ENCODE data around the gene CDK19.
"Not testable (repeated sequence)": the region's sequence is repeated elsewhere in the genome, so short reads cannot be mapped to it uniquely, and the experiment has no call there.

Gene CDK19

DNA sequence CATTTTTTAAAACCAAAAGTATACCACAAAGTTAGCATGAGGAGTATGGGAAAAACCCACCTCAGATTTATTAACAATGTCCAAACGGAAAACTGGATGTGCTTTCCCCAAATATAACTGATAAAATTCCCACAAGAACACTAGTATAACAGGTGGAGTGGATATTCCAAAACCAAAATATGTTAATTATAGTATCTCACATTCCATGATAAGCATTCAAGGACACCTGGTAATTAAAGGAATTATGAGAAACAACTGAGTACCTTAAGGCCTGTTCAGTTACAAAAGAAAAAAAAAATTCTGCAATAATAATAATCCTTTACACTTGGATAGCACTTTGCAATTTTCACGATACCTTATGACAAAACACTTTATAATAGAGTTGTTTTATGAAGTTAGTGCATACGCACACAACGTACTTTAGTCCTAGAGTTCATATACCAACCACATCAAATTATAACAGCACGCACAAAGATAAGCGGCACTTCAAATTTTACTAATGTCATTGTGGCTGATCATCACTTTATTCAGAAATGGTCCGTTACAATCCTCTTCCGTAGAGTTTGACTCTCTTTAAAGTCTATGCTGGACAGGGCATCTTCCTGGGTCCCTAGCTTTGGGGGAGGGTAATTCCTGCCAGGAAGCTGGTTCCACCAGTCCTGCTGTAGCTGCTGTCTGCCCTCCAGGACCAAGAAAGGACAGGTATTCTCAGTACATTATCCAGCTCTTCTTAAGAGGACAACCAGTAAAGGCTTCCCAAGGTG is 1.7 kb downstream of the CDK19 start:
- no peak for DNase-seq (ENCODE audit: low read depth)

DNA sequence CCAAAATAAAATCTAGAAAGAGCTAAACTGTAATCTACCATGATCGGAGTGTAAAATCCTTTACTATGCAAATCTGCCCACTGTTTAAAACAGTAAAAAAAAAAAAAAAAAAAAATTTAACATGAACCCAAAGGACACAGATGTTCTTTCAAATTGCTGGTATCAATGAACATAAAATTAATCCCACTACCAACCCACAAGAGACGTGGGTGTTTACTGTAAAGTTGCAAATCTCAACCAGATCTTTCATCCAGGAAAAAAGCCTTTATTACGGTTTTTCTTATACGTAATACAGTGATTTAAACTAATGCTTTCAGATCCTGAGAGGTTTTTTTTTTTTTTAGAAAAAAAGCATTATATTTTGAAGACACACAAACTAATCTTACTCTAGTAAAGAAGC is 2.5 kb downstream of the CDK19 start:
- no peak for DNase-seq (ENCODE audit: low read depth)

DNA sequence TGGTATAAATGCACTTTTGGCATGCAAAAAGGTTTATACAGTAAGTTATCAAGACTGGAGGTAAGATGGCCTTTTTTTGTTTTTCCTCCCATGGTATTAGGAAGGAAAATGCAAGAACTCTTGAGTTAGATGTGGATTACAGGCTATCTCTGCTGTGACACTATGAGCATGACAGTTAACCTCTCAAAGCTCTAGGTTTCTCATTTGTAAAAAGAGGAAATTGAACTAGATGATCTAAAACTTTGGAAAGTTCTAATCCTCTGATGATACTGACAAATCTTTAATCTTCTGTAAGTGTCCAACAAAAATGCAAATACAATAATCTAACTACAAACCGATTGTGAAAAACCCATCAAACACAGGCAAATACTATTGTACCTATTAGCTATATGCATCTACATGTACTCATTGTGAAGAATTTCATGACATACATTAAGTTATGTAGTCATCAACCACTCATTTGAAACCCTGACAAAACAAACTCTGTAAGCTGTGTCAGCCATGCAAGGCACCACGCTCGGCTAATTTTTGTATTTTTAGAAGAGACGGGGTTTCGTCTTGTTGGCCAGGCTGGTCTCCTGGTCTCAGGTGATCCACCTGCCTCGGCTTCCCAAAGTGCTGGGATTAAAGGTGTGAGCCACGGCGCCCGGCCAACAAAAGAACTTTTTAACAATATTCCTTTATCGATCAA is 4.2 kb downstream of the CDK19 start:
- DNase-seq (ENCODE audit: low read depth) = no peak

DNA sequence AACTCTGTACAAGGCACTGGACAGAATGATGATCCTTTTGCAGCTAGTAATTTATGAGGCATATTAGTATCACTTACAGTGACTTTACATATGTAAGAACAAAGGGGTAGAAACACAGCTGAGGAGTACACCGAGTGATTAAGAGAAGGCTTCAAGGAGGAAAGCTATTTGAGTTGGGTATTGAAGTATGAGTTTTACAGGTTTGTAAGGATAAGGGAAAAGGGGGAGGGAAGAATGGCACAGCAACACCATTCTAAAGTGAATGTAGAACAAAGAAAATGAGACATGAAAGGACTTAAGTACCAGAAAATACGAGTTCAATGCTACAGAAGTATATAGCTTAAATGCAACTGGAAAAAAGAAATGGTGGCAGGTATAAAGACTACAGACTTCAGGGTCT is 5.5 kb downstream of the CDK19 start:
- no peak for DNase-seq (ENCODE audit: low read depth)

DNA sequence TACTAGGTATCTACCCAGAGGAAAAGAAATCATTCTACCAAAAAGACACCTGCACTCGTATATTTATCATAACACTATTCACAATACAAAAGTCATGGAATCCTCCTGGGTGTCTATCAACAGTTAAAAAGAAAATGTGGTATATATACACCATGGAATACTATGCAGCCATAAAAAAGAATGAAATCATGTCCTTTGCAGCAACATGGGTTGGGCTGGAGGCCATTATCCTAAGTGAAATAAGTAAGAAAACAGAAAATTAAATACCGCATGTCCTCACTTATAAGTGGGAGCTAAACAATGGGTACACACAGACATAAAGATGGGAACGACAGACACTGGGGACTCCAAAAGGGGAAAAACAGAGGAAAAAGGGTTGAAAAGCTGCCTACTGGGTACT is 13.1 kb downstream of the CDK19 start:
- not testable (repeated sequence) for DNase-seq (ENCODE audit: low read depth)

DNA sequence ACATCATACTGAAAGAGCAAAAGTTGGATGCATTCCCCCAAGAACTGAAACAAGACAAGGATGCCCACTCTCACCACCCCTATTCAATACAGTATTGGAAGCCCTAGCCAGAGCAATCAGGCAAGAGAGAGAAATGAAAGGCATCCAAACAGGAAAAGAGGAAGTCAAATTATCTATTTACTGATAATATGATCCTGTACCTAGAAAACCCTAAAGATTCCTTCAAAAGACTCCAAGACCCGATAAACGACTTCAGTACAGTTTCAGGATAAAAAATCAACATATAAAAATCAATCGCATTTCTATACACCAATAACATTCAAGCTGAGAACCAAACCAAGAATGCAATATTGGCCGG is 14.5 kb downstream of the CDK19 start:
- DNase-seq (ENCODE audit: low read depth) = no peak

DNA sequence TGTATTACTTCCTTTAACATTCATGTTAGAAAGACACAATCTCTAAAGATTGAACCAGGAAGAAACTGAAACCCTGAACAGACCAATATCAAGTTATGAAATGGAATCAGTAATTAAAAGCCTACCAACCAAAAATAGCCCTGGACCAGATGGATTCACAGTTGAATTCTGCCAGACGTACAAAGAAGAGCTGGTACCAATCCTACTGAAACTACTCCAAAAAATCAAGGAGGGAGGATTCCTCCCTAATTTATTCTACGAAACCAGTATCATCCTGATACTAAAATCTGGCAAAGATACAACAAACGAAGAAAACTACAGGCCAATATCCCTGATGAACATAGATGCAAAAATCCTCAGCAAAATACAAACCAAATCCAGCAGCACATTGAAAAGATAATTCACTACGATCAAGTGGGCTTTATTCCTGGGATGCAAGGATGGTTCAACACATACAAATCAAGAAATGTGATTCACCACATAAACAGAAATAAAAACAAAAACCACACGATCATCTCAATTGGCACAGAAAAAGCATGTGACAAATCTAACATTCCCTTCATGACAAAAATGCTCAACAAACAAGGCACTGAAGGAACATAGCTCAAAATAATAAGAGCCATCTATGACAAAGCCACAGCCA is 15.0 kb downstream of the CDK19 start:
- no peak for DNase-seq (ENCODE audit: low read depth)

DNA sequence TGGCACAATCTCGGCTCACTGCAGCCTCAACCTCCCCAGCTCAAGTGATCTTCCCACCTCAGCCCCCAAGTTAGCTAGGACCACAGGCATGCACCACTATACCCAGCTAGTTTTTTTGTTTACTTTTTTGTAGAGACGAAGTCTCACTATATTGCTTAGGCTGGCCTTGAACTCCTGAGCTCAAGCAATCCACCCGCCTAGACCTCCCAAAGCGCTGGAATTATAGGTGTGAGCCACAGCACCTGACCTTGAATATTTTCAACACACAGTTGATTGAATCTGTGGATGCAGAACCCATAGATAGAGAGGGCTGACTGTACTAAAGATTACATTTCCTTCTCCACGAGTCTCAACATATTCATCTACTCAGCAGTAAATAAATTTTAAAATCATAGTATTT is 15.6 kb downstream of the CDK19 start:
- DNase-seq (ENCODE audit: low read depth) = no peak

DNA sequence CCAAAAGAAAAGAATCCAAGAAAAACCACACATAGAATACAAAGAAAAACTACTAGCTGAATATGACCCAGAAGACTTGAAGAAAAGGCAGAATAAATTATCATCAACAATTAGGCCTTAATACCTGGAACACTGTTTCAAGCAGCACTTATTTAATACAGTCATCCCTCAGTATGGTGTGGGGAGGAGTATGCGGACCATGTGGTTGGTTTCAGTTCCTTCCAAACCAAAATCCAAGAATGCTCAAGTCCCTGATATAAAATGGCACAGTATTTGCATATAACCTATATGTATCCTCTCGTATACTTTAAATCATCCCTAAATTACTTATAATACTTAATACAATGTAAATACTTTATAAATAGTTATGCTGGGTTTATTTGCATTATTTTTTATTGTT is 16.1 kb downstream of the CDK19 start:
- DNase-seq (ENCODE audit: low read depth) = no peak

DNA sequence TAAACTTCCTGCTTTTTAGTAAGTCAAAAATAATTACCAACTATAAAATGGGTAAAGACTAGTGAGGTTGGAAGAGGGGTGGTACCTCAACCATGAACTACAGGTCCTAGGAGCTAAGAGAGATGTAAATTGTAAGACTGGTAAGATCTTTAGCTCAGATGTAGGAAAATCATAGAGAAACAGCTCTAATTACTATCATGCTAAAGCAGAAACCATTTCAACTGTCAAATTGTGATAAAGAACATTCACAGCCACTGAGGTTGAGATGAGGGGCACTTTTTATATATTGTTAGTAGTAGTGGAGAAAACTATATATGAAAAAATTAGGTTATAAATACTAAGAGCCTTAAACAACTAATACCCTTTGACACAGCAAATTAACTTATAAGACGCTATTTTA is 20.0 kb downstream of the CDK19 start:
- DNase-seq (ENCODE audit: low read depth) = no peak

DNA sequence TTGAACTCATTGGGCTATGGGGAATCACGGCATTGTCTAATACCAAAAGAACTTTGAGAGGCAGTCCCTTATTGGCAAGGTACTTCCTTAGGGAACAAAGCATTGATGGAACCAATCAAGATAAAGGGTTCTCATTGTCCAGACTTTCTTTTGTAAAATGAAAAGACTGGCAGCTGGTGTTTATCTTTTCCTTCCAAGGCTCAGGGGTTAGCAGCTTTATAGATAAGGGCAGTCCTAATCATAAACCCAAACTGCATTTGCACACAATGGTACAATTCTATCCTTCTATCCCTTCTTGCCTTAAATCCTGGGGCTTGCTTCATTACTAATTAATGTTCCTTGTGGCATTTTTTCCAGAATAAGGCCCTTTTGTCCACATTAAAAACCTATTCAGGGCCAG is 28.6 kb downstream of the CDK19 start:
- no peak for DNase-seq (ENCODE audit: low read depth)

DNA sequence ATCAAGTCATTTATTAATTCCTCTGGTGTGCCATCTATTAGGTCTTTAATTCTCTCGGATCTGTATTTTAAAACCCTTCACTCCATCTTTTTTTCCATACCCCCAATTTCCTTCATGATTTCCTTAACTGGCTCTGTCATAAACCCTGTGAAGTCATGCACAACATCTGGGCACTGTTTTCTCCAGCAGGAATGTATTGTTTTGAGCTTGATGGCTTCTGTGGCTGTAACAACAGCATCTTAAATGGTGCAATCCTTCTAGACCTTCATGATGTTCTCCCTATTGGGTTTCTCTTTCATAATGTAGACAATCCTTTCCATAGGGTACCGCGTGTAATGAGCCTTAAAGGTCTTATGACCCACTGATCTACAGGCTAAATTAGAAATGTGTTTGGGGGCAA is 29.0 kb downstream of the CDK19 start:
- no peak for DNase-seq (ENCODE audit: low read depth)

DNA sequence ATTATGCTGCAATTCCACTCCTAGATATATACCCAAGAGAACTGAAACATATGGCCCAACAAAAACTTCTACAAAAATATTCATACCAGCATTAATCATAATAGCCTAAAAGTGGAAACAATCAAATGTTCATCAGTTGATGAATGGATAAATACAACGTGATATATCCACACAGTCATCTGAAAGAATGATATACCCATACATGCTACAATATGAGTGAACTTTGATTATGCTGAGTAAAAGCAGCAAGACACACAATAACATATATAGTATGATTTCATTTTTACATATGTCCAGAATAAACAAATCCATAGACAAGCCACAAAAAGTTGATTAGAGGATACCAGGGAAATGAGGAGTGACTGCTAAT is 30.7 kb downstream of the CDK19 start:
- DNase-seq (ENCODE audit: low read depth) = no peak

DNA sequence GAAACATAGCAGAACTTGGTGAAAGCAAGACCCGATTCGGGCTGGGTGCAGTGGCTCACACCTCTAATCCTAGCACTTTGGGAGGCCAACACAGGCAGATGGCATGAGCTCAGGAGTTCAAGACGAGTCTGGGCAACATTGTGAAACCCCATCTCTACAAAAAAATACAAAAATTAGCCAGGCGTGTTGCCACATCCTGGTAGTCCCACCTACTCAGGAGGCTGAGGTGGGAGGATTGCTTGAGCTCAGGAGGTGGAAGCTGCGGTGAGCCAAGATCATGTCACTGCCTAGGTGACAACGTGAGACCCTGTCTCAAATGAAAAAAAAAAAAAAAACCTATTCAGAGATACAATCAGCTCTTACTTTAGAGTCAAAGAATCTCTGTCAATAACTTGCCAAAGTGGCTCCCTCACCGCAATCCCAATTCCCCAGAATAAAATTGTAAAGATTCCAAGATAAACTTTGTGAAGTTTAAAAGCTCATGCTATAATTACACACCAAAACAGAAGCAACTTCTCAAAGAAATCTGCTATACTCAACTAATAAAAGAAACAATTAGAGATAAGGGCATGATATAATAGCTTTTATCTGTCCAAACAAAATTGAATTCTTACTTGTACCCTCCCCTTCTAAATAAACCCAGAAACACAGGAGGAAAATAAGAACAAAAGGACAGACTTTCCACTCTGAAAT is 33.6 kb downstream of the CDK19 start:
- no peak for DNase-seq (ENCODE audit: low read depth)

DNA sequence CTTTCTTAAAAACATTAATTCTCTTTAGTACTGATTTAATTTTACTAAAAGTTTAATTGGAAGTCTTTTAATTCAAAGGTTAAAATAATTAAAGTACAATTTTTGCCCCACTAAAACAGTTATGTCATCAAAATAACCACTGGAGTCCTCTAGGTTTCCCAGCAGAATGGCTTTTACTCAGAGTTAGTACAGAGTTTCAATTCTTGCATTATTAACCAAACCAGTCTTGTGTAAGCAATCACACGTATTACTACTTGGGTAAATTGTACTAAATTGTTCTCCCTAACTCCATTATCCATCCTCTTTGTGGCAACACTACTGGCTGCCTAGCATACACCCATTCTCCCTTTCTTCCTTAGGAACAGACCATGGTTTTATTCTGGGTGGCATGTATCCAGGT is 36.9 kb downstream of the CDK19 start:
- DNase-seq (ENCODE audit: low read depth) = no peak

DNA sequence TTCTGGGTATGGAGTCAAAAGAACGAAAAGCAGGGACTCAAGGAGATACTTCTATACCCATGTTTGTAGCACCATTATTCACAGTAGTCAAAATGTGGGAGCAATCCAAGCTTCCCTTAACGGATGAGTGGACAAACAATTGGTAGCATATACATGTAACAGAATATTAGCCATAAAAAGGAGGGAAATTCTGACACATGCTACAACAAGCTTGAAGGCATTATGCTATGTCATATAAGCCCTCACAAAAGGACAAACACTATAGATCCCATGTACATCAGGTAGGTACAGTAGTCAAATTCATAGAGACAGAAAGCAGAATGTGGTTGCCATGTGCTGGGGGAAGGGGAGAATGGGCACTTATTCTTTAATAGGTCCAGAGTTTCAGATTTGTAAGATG is 37.6 kb downstream of the CDK19 start:
- DNase-seq (ENCODE audit: low read depth) = no peak

DNA sequence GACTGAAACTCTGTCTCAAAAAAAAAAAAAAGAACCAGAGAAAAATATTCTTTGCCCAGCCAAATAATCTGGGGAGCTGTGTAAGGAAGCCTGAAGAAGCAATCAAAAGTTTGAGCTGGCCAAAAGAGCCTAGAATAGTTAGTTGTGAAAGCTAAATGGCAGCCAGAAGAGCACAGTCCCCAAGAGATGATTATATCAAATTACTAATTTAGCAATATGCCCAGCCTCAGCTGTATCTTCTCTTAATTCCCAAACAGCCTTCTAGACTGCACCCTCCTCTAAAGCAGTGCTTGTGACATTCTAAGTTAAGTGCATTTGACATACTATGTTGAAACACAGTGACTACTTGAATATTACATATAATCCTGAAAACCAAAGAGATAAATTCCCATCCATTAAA is 38.9 kb downstream of the CDK19 start:
- no peak for DNase-seq (ENCODE audit: low read depth)

DNA sequence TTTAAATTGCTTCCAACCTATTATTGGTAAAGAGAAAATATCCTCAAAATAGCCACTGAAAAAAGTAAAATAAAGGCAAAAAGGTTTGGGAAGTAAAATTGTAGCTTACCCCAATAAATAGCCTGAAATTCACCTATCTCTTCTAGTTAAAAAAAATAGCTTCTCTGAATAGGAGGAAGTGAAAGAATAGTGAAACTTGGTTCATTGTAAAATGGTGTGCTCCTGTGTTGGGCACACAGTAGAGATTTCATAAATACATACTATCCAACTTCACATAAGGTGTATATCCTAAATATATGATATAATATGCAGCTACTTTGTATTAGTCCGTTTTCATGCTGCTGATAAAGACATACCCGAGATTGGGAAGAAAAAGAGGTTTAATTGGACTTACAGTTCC is 45.3 kb downstream of the CDK19 start:
- DNase-seq (ENCODE audit: low read depth) = no peak

DNA sequence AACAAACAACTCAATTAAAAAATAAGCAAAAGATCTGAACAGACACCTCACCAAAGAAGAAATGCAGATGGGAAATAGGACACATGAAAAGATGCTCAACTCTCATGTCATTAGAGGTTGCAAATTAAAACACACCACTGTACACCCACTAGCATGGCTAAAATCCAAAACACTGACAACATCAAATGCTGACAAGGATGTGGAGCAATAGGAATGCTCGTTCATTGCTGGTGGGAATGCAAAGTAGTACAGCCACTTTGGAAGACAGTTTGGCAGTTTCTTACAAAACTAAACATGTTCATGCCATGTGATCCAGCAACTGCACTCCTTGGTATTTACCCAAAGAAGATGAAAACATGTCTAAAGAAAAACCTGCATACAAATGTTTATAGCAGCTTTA is 47.2 kb downstream of the CDK19 start:
- no peak for DNase-seq (ENCODE audit: low read depth)

DNA sequence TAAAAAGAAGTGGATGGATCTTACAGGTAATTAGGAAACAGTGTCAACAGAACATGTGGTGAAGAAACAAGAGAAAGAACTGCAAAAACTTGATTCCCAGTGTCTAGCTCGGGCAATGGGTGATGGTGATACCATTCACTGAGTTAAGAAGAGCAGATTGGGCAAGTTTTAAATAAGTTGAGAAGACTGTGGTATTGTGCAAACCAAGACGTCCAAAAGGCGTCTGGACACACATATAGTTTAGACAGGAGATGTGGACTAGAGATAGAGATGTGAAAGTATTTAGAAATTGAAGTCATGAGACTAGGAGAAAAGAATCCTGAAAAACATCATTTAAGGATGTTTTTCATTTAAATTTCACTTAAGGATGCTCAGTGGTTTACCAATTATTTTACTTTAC is 53.9 kb downstream of the CDK19 start:
- DNase-seq (ENCODE audit: low read depth) = no peak

DNA sequence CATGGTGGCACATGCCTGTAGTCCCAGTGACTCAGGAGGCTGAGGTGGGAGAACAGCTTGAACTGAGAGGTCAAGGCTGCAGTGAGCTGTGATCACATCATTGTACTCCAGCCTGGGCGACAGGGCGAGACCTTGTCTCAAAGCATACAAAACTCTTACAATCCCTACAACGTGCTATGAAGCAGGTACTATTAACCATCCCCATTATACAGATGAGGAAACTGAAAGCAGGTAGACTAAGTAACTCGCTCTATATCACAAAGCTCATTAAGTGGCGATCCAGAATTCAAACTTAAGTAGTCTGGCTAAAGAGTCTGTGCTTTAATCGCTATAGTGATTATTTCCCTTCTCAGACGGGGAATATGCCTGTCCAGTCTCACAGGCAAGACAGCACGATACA is 54.7 kb downstream of the CDK19 start:
- no peak for DNase-seq (ENCODE audit: low read depth)

DNA sequence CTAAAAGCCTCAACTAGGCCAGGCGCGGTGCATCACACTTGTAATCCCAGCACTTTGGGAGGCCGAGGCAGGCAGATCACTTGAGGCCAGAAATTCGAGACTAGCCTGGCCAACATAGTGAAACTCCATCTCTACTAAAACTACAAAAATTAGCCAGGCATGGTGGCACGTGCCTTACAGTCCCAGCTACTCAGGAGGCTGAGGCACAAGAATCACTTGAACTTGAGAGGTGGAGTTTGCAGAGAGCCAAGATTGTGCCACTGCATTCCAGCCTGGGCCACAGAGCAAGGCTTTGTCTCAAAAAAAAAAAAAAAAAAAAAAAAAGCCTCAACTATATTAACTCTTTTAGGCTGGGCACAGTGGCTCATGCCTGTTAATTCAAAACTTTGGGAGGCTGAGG is 55.2 kb downstream of the CDK19 start:
- not testable (repeated sequence) for DNase-seq (ENCODE audit: low read depth)

DNA sequence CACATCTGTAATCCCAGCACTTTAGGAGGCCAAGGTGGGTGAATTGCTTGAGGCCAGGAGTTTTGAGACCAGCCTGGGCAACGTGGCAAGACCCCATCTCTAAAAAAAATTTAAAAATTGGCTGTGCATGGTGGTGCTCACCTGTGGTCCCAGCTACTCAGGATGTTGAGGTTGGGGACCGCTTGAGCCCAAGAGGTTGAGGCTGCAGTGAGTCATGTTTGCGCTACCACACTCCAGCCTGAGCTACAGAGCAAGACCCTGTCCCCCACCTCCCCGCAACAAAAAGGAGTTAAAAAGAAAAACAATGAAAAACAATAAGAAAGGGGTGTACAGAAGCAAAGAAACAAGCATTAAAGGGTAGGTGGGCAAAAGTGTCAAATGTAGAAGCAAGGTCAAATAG is 57.3 kb downstream of the CDK19 start:
- DNase-seq (ENCODE audit: low read depth) = no peak
